EH (cell line): ENCODE data around the gene PALLD.
A peak's percentile ranks its signal among the peaks of the same experiment; 100 is the strongest.

Experiments used
- DNase-seq: peaks from one replicate; pipeline ENCODE4 v3.0.0-alpha.2; 2015; ENCODE audit warnings: low read depth

PALLD gene

GRCh38 chr4:168560184-168561180 is 63.6 kb downstream of the PALLD start:
- DNase-seq: peak; percentile 60

- DNase-seq: peak; percentile 59
Measured at GRCh38 chr4:168562041-168562571, 65.3 kb downstream of the PALLD start.

GRCh38 chr4:168564023-168564422 is 67.2 kb downstream of the PALLD start:
- DNase-seq: no peak

- peak; percentile 48 for DNase-seq
Measured at GRCh38 chr4:168565130-168565529, 68.3 kb downstream of the PALLD start.

- DNase-seq: no peak
Measured at GRCh38 chr4:168566726-168567125, 69.9 kb downstream of the PALLD start.

GRCh38 chr4:168569066-168569930 is 72.4 kb downstream of the PALLD start:
- DNase-seq: peak; percentile 63

GRCh38 chr4:168569931-168570276 is 73.1 kb downstream of the PALLD start:
- DNase-seq: no peak

GRCh38 chr4:168570466-168570865 is 73.6 kb downstream of the PALLD start:
- no peak for DNase-seq

GRCh38 chr4:168572002-168572401 is 75.2 kb downstream of the PALLD start:
- DNase-seq: no peak

GRCh38 chr4:168573870-168574269 is 77.0 kb downstream of the PALLD start:
- peak; percentile 54 for DNase-seq

GRCh38 chr4:168574581-168575295 is 77.9 kb downstream of the PALLD start:
- peak; percentile 67 for DNase-seq

GRCh38 chr4:168575473-168575872 is 78.6 kb downstream of the PALLD start:
- no peak for DNase-seq

- no peak for DNase-seq
Measured at GRCh38 chr4:168577624-168578023, 80.8 kb downstream of the PALLD start.

GRCh38 chr4:168580228-168580627 is 83.4 kb downstream of the PALLD start:
- no peak for DNase-seq

- peak; percentile 81 for DNase-seq
Measured at GRCh38 chr4:168584321-168584771, 87.5 kb downstream of the PALLD start.

- DNase-seq: peak; percentile 78
Measured at GRCh38 chr4:168585168-168586091, 88.6 kb downstream of the PALLD start.

GRCh38 chr4:168586926-168587325 is 90.1 kb downstream of the PALLD start:
- no peak for DNase-seq

GRCh38 chr4:168587411-168588125 is 90.7 kb downstream of the PALLD start:
- peak; percentile 84 for DNase-seq

GRCh38 chr4:168588916-168589531 is 92.2 kb downstream of the PALLD start:
- DNase-seq: peak; percentile 72
